H9 (cell line): ENCODE results near the gene THRB. TPM values are rescaled to one million over a fixed set of nuclear protein-coding genes. Genes with fewer than 3 reads are reported as not detected.

ENCODE experiments used
- DNase-seq: peaks from one replicate; pipeline ENCODE4 v3.0.0-alpha.2; 2017
- H2AFZ ChIP-seq: one replicate; pipeline ENCODE4 v1.6.1; 2013; ENCODE audit warnings: mild to moderate bottlenecking, low read length, control low read depth, moderate library complexity
- H2AK5ac ChIP-seq: 2 replicates; pipeline ENCODE4 v1.6.1; 2013; ENCODE audit warnings: low read length, control low read depth, mixed read lengths; ENCODE audit not compliant: insufficient read length
- H2BK120ac ChIP-seq: one replicate; pipeline ENCODE4 v1.6.1; 2013; ENCODE audit warnings: low read depth, mild to moderate bottlenecking, low read length, control low read depth, inconsistent platforms; ENCODE audit not compliant: poor library complexity, severe bottlenecking
- H2BK12ac ChIP-seq: 2 replicates; pipeline ENCODE4 v1.6.1; 2013; ENCODE audit warnings: low read length, control low read depth, mixed read lengths, low read depth; ENCODE audit not compliant: insufficient read length
- H2BK15ac ChIP-seq: 2 replicates; pipeline ENCODE4 v1.6.1; 2013; ENCODE audit warnings: low read depth, low read length, control low read depth
- H2BK20ac ChIP-seq: one replicate; pipeline ENCODE4 v1.6.1; 2013; ENCODE audit warnings: low read depth, mild to moderate bottlenecking, low read length, control low read depth, inconsistent platforms; ENCODE audit not compliant: poor library complexity, severe bottlenecking
- H2BK5ac ChIP-seq: 2 replicates; pipeline ENCODE4 v1.6.1; 2013; ENCODE audit warnings: low read length, control low read depth, mixed read lengths; ENCODE audit not compliant: insufficient read length
- H3K14ac ChIP-seq: 2 replicates; pipeline ENCODE4 v1.6.1; 2013; ENCODE audit warnings: low read length, control low read depth; ENCODE audit not compliant: insufficient read depth
- H3K18ac ChIP-seq: 2 replicates; pipeline ENCODE4 v1.6.1; 2013; ENCODE audit warnings: low read depth, mild to moderate bottlenecking, mixed read lengths, low read length, control low read depth; ENCODE audit not compliant: insufficient read length
- H3K23ac ChIP-seq: 2 replicates; pipeline ENCODE4 v1.6.1; 2013; ENCODE audit warnings: low read length, control low read depth, mixed read lengths, low read depth; ENCODE audit not compliant: insufficient read length
- H3K23me2 ChIP-seq: 2 replicates; pipeline ENCODE4 v1.6.1; 2013; ENCODE audit warnings: low read depth, mild to moderate bottlenecking, mixed read lengths, low read length, control low read depth; ENCODE audit not compliant: insufficient read length, poor library complexity, severe bottlenecking
- H3K27ac ChIP-seq: 2 replicates; pipeline ENCODE4 v1.5.1; 2013; ENCODE audit warnings: low read length, control low read depth, mixed read lengths, low read depth; ENCODE audit not compliant: insufficient read length
- H3K27me3 ChIP-seq: 2 replicates; pipeline ENCODE4 v1.6.1; 2013; ENCODE audit warnings: low read length, control low read depth, inconsistent platforms; ENCODE audit not compliant: insufficient read depth
- H3K4ac ChIP-seq: 2 replicates; pipeline ENCODE4 v1.6.1; 2013; ENCODE audit warnings: low read depth, mild to moderate bottlenecking, control low read depth, inconsistent platforms, low read length, moderate library complexity
- H3K4me1 ChIP-seq: 2 replicates; pipeline ENCODE4 v1.6.1; 2013; ENCODE audit warnings: low read length, control low read depth, inconsistent platforms; ENCODE audit not compliant: insufficient read depth
- H3K4me2 ChIP-seq: 2 replicates; pipeline ENCODE4 v1.6.1; 2013; ENCODE audit warnings: low read length, control low read depth, mixed read lengths; ENCODE audit not compliant: insufficient read length, insufficient read depth
- H3K56ac ChIP-seq: 2 replicates; pipeline ENCODE4 v1.6.1; 2013; ENCODE audit warnings: low read depth, mild to moderate bottlenecking, mixed read lengths, low read length, control low read depth; ENCODE audit not compliant: insufficient read length
- H3K79me1 ChIP-seq: 2 replicates; pipeline ENCODE4 v1.6.1; 2013; ENCODE audit warnings: low read depth, mild to moderate bottlenecking, moderate library complexity, low read length, control low read depth, inconsistent platforms; ENCODE audit not compliant: insufficient read depth, poor library complexity, severe bottlenecking
- H3K79me2 ChIP-seq: 2 replicates; pipeline ENCODE4 v1.6.1; 2013; ENCODE audit warnings: low read length, control low read depth, inconsistent platforms; ENCODE audit not compliant: insufficient read depth
- H3K9ac ChIP-seq: 2 replicates; pipeline ENCODE4 v1.6.1; 2013; ENCODE audit warnings: low read length, control low read depth, mixed read lengths; ENCODE audit not compliant: insufficient read length; ENCODE audit errors: extremely low read depth
- H3K9me3 ChIP-seq: one replicate; pipeline ENCODE4 v1.6.1; 2013; ENCODE audit warnings: low read depth, low read length, inconsistent platforms; ENCODE audit not compliant: control insufficient read depth
- H3T11ph ChIP-seq: one replicate; pipeline ENCODE4 v1.6.1; 2013; ENCODE audit warnings: mild to moderate bottlenecking, low read length, control low read depth, inconsistent platforms
- H4K20me1 ChIP-seq: one replicate; pipeline ENCODE4 v1.6.1; 2013; ENCODE audit not compliant: control insufficient read depth, insufficient read length, insufficient read depth
- H4K5ac ChIP-seq: 2 replicates; pipeline ENCODE4 v1.6.1; 2013; ENCODE audit warnings: low read depth, mild to moderate bottlenecking, mixed read lengths, low read length, control low read depth; ENCODE audit not compliant: insufficient read length
- H4K8ac ChIP-seq: replicated peaks from 2 replicates; pipeline ENCODE4 v1.6.1; 2013; ENCODE audit warnings: low read length, control low read depth, mixed read lengths, low read depth; ENCODE audit not compliant: insufficient read length
- H4K91ac ChIP-seq: 2 replicates; pipeline ENCODE4 v1.6.1; 2013; ENCODE audit warnings: low read depth, mild to moderate bottlenecking, moderate library complexity, mixed read lengths, low read length, control low read depth; ENCODE audit not compliant: insufficient read length
- H3K27ac Mint-ChIP-seq, 3 experiments: 2 replicates in 2 of 3; 3 replicates in 1 of 3; pipeline ENCODE4 v1.8.0; 2020 to 2021; ENCODE audit warnings: mixed read lengths in 3 of 3, mild to moderate bottlenecking in 1 of 3, moderate library complexity in 1 of 3
- H3K27me3 Mint-ChIP-seq: 2 replicates; pipeline ENCODE4 v1.8.0; 2021; ENCODE audit warnings: low read depth, mild to moderate bottlenecking, moderate library complexity, mixed read lengths
- H3K36me3 Mint-ChIP-seq, 3 experiments: 2 replicates in 2 of 3; 3 replicates in 1 of 3; pipeline ENCODE4 v1.8.0; 2020 to 2021; ENCODE audit warnings: low read depth in 3 of 3, mixed read lengths in 3 of 3; ENCODE audit not compliant: insufficient read depth in 1 of 3
- H3K4me1 Mint-ChIP-seq, 2 experiments: 2 replicates each; pipeline ENCODE4 v1.8.0; 2020; ENCODE audit warnings: mixed read lengths in 2 of 2
- H3K4me3 Mint-ChIP-seq, 2 experiments: 2 replicates in 1 of 2; 3 replicates in 1 of 2; pipeline ENCODE4 v1.8.0; 2020 to 2021; ENCODE audit warnings: mild to moderate bottlenecking in 2 of 2, mixed read lengths in 2 of 2, moderate library complexity in 1 of 2
- H3K9me3 Mint-ChIP-seq, 2 experiments: 2 replicates in 1 of 2; 3 replicates in 1 of 2; pipeline ENCODE4 v1.8.0; 2020; ENCODE audit warnings: mild to moderate bottlenecking in 2 of 2, mixed read lengths in 2 of 2, moderate library complexity in 1 of 2
- WGBS: extraction: QIAGEN DNeasy Blood & Tissue Kit; methylation state at CpG from one replicate; pipeline ENCODE4 v1.1.7; 2013; ENCODE audit warnings: missing lambda C conversion rate, low lambda C conversion rate, mixed read lengths; ENCODE audit not compliant: insufficient read length; ENCODE audit errors: extremely low coverage; 5-methylcytosine and 5-hydroxymethylcytosine counted together
- total RNA-seq: library from RNA; stranded (reverse); gene quantifications from 2 replicates; pipeline ENCODE4 v1.2.1, GENCODE V29; 2021
- TF ChIP-seq, protein P1 (sequence below): fragments of 200-600 bp; sonication (generic); conservative IDR thresholded peaks from 3 replicates; pipeline ENCODE4 v1.8.0; 2021; ENCODE audit warnings: antibody characterized with exemption, mild to moderate bottlenecking

THRB gene
- total RNA-seq, 1 experiment from 2014 or later = 8.6 TPM

- TF ChIP-seq, protein P1, sequence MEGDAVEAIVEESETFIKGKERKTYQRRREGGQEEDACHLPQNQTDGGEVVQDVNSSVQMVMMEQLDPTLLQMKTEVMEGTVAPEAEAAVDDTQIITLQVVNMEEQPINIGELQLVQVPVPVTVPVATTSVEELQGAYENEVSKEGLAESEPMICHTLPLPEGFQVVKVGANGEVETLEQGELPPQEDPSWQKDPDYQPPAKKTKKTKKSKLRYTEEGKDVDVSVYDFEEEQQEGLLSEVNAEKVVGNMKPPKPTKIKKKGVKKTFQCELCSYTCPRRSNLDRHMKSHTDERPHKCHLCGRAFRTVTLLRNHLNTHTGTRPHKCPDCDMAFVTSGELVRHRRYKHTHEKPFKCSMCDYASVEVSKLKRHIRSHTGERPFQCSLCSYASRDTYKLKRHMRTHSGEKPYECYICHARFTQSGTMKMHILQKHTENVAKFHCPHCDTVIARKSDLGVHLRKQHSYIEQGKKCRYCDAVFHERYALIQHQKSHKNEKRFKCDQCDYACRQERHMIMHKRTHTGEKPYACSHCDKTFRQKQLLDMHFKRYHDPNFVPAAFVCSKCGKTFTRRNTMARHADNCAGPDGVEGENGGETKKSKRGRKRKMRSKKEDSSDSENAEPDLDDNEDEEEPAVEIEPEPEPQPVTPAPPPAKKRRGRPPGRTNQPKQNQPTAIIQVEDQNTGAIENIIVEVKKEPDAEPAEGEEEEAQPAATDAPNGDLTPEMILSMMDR = no peak
- H3K27me3 Mint-ChIP-seq = no peaks in the 10 kb centered on the region
- Histone ChIP-seq H3K4me2 (no peak overlapping the region), H2BK120ac (no peak overlapping the region), H3K56ac (no peak overlapping the region), H3K79me2 (no peaks in the 10 kb centered on the region), H2BK20ac (no peak overlapping the region), H4K91ac (no peak overlapping the region), H2BK5ac (no peak overlapping the region), H3K23ac (no peak overlapping the region), H3K9me3 (no peaks in the 10 kb centered on the region), H3K27me3 (no peaks in the 10 kb centered on the region), H3K79me1 (no peaks in the 10 kb centered on the region), H3K18ac (no peak overlapping the region), H3K4me1 (no peaks in the 10 kb centered on the region), H2AFZ (no peak overlapping the region), H4K5ac (no peak overlapping the region), H3K14ac (no peak overlapping the region), H4K8ac (no peak overlapping the region), H3T11ph (no peak overlapping the region), H4K20me1 (no peaks in the 10 kb centered on the region), H3K23me2 (no peaks in the 10 kb centered on the region), H2BK15ac (no peak overlapping the region), H2BK12ac (no peak overlapping the region), H3K9ac (no peak overlapping the region), H3K4ac (no peak overlapping the region), H2AK5ac (no peak overlapping the region), H3K27ac (no peak overlapping the region)
- WGBS = no CpG with 5 or more reads among the region's 2 CpGs
- no peak overlapping the region for H3K4me3 Mint-ChIP-seq
- H3K9me3 Mint-ChIP-seq = peaks cover 3 to 4% of the 10 kb centered on the region in 2 experiments; a peak in 3 of 5 replicates
- H3K27ac Mint-ChIP-seq = no peak overlapping the region
- no peaks in the 10 kb centered on the region for H3K4me1 Mint-ChIP-seq
- H3K36me3 Mint-ChIP-seq = peaks cover 3 to 5% (median 3%) of the 10 kb centered on the region in 3 experiments; a peak in 5 of 7 replicates
- no peak for DNase-seq
Measured at GRCh38 chr3:24259901-24260512, 234.6 kb downstream of the THRB start.
